HL-60/S4 treated with phorbol 12-myristate 13-acetate at 8.2 ng/mL for 4 days and 3 days (cell line): ENCODE data around the gene SUCO.
"Not testable (repeated sequence)": the region's sequence is repeated elsewhere in the genome, so short reads cannot be mapped to it uniquely, and the experiment has no call there.

Experiments used
- in situ Hi-C: fragments of 300-500 bp; cut with MboI; formaldehyde crosslinking; loops from 2 replicates; pipeline ENCODE4 v1.15.0; 2022; ENCODE audit warnings: low sequenced_read_pairs

SUCO gene

GRCh38 chr1:172557270-172557669 lies 24.3 kb downstream of the SUCO start:
- in situ Hi-C loops, result no loop called here

GRCh38 chr1:172559572-172560210 lies 26.7 kb downstream of the SUCO start:
- in situ Hi-C loops, result no loop called here

DNA sequence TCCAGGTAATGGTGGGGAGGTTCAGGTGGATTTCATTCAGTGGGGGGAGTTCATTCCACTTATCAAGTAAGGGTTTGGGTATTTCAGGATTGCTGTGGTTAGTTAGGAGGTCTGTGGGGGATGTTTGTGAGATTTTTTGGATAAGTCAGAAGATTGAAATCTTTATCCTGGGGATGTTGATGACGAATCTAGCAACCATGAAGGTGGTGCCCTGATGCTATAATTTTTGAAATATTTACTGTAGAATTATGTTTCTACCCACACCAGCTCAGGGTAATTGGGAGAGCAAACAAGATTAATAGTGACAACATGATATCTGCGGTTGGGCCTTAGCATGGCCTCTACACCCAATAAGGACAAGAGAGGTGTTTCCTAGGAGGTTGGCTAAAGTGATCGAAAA lies 28.3 kb downstream of the SUCO start:
- in situ Hi-C loops, result no loop called here

DNA sequence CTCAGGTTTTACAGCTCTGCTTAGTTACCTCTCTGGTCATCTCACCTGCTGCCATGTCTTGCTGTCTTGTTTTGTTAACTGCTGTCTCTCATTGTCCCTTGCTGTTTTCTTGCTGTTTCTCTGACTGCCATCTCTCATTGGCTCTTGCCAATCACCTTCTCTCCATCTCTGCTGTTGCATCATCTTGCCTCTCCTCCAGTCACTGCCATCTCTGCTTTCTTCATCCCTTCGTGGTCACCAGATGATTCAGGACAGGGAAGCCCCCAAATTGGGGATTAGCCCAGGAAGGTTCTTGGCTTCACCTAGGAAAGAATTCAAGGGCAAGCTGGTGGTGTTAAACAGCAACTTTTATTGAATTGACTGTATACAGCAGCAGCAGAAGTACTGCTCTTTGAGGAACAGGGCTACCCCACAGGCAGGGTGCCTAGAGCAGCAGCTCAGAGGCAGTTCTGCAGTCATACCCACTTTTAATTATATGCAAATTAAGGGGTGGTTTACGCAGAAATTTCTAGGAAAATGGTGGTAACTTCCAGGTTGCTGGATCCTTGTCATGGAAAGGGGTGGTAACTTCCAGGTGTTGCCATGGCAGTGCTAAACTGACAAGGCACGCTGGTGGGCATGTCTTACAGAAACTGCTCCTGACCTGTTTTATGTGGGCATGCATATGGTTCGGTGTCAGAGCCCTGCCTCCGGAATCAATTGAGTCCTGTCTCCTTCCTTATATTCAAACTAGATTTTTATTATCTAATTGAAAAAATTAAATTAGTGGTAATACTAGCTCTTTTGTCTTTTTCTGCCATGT lies 33.4 kb downstream of the SUCO start:
- in situ Hi-C loops, result no loop called here

GRCh38 chr1:172567720-172568119 lies 34.8 kb downstream of the SUCO start:
- in situ Hi-C loops, result no loop called here

- in situ Hi-C loops, result no loop called here
Observed at GRCh38 chr1:172574080-172574479, 41.1 kb downstream of the SUCO start.

DNA sequence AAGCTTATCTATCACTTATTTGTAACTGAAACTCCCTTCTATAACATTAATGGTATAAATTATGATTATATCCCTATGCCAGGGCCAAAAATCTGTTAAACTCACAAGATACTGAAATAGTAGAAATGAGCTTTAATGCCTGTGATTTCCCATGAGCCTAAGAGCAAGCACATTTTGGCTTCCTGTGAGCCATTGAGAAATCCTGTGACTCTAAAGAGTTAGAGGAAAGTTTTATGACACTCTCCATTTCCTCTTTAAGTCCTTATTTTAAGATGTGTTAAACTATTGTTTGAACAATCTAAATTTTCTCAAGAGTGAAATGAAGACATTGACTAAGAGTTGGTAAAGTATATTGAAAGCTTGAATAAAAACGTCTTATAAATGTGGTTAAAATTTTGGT lies 45.6 kb downstream of the SUCO start:
- in situ Hi-C loops, result no loop called here

- in situ Hi-C loops, result no loop called here
Observed at GRCh38 chr1:172581273-172581672, 48.3 kb downstream of the SUCO start.

DNA sequence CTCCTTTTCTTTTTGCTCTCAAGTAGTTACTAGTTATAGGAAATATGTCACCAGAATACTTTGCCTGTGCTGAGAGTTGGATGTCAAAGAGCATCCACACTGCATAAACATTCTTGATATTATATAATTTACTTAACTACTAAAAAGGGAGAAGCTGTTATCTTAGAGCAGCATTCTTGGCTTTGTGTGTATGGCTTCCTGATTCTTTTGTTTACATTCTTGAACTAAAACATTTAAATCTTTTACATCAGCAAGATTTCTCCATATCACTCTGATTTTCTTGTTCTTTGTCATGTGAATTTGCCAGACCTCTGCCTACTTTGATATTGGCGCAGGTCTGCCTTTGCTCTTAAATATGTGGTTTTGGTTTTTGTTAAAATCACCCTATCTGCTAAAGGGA lies 48.8 kb downstream of the SUCO start:
- in situ Hi-C loops, result no loop called here

GRCh38 chr1:172582889-172583288 lies 49.9 kb downstream of the SUCO start:
- in situ Hi-C loops, result no loop called here

DNA sequence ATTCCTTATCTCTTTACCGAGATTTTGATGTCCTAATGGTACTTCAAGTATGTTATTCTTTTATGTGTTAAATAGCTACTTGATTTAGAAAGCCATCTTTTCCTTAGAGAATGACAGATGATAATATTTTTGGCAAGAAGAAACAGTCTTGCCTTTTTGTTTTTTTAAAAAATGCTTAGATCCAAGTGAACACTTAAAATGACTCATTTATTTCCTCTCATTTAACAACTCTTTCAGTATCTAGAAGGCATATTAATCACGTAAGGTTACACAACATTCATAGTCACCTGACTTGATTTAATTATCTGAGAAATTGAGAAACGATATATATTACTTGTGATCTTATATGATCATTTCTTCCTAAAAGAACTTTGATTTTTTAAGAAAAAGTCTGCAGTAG lies 52.4 kb downstream of the SUCO start:
- in situ Hi-C loops, result no loop called here

- in situ Hi-C loops, result no loop called here
Observed at GRCh38 chr1:172585861-172586260, 52.9 kb downstream of the SUCO start.

GRCh38 chr1:172588296-172589291 lies 55.6 kb downstream of the SUCO start:
- in situ Hi-C loops, result no loop called here

- in situ Hi-C loops, result no loop called here
Observed at GRCh38 chr1:172589553-172589952, 56.6 kb downstream of the SUCO start.

GRCh38 chr1:172591429-172591828 lies 58.5 kb downstream of the SUCO start:
- in situ Hi-C loops, result not testable (repeated sequence)

DNA sequence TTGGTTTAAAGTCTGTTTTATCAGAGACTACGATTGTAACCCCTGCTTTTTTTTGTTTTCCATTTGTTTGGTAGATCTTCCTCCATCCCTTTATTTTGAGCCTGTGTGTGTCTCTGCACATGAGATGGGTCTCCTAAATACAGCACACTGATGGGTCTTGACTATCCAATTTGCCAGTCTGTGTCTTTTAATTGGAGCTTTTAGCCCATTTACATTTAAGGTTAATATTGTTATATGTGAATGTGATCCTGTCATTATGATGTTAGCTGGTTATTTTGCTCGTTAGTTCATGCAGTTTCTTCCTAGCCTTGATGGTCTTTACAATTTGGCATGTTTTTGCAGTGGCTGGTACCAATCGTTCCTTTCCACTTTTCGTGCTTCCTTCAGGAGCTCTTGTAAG lies 62.1 kb downstream of the SUCO start:
- in situ Hi-C loops, result not testable (repeated sequence)

GRCh38 chr1:172596782-172597181 lies 63.8 kb downstream of the SUCO start:
- in situ Hi-C loops, result not testable (repeated sequence)

- in situ Hi-C loops, result no loop called here
Observed at GRCh38 chr1:172599912-172600311, 67.0 kb downstream of the SUCO start.

DNA sequence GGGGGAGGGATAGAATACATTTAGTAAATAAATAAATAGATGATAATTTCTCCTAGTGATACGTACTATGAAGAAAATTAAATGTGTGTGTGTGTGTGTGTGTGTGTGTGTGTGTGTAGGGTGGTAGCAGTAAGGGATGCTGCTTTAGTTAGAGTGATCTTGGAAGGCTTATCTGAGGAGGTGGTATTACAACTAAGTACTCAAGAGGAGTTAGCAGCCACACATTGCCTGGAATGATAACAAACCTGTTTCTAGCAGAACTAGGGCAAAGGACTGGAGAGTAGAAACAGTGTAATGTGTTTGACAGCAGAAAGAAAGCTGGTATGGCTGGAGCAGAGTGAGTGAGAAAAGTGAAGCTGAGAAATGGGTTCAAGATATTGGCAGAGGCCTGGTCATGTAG lies 67.7 kb downstream of the SUCO start:
- in situ Hi-C loops, result no loop called here

GRCh38 chr1:172601046-172601630 lies 68.2 kb downstream of the SUCO start:
- in situ Hi-C loops, result no loop called here

DNA sequence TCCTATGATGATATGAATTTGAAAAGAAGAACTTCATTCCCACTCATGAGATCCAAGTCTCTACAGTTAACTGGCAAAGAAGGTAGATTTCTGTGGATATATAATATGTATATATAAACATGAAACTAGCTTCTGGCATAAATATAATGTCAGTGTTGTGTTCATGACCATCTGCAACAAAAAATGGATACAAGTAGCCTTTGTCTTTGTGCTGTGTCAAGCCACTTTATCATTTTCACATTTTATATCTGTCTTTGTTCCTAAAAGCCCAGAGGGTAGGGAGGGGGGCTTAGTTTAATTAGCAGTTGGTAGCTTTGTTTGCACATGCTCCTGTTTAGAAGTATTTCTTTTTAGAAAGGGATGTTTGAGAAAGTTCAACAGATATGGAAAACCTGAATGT lies 69.8 kb downstream of the SUCO start:
- in situ Hi-C loops, result no loop called here
